Right ventricle myocardium superior (tissue), 1 donor: ENCODE data around the gene PUM2. TPM values are rescaled to one million over a fixed set of nuclear protein-coding genes. Genes with fewer than 3 reads are reported as not detected.
A peak's percentile ranks its signal among the peaks of the same experiment; 100 is the strongest.

Experiments
- ATAC-seq: fragments of 200-7000 bp; cut with Tn5 transposase; one replicate; pipeline ENCODE4 v1.9.1; 2020; ENCODE audit warnings: mild to moderate bottlenecking; ENCODE audit not compliant: poor library complexity
- DNase-seq: peaks from one replicate; pipeline ENCODE4 v3.0.0-alpha.2; 2020
- intact Hi-C: fragments of 100-400 bp; cut with DNase I; formaldehyde crosslinking; loops from one replicate; pipeline ENCODE4 v1.11.2; 2022
- total RNA-seq: library from RNA; stranded (reverse); fragmentation: NEBNext Ultra II Directional; extraction: Animal tissue kit (Norgen Biotek cat#: 25700); gene quantifications from one replicate; pipeline ENCODE4 v1.2.1, GENCODE V29; 2021
- donor health status: DM: no; HTN: yes; CAD: no; lungs with severe emphysema.

The PUM2 gene
- total RNA-seq, 1 donor from 2014 or later = 70.9 TPM

GRCh38 chr2:20351555-20352229 lies 1.0 kb upstream of the PUM2 start:
- intact Hi-C loops = no loop called here
- no peak for DNase-seq
- peak; percentile 2 for ATAC-seq

DNA sequence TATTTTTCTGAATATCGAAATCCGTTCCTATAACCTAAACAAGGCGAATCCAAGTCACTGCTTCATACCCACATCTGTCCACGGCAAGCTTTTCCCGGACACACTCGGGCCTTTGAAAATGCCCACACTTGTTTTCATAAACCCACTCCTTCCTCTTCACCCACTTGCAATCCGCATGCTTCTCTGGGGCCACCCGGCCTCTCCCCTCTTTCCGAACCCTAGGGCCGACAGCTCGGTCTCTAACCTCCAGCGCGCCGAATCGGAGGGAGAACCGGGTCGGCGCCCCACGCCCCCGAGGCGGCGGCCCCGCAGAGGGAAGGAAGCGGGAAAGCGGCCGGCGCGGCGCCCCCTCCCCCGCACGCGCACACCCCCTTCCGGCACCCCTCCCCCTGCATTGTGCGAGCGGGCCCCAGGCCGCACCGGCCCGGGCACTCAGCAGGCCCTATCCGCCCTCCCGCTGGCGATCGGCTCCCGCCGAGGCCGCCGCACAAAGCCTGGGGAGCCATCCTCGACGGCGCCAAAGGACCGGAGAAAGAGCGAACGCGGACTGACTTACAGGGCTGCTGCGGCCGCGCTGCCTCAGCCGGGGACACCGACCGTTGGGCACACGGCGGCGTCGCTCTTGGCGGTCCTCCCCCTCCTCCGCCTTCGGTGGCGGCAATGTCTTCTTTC lies 467 bp downstream of the PUM2 start:
- intact Hi-C loops = no loop called here
- ATAC-seq (peak; percentile 61), DNase-seq (no peak)

DNA sequence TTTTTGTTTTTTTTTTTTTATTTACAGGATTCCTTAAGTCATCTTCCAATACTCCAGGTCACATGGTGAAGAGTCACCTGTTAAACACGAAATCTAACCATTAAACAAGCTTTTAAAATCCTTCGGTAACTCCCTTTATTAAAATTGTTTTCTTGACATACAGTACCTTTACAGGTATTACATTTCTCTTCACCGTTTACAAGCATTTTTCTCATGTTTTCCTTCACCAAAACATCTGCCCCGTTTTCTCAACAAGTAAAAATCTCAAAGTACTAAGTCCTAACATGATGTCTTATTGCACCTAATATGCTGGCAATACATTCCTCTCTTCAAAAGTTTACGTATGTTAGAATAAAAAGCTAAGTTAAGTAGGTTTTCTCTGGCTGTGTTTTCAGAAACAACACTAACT lies 1.1 kb downstream of the PUM2 start:
- ATAC-seq (no peak), DNase-seq (no peak)
- intact Hi-C loops = no loop called here

DNA sequence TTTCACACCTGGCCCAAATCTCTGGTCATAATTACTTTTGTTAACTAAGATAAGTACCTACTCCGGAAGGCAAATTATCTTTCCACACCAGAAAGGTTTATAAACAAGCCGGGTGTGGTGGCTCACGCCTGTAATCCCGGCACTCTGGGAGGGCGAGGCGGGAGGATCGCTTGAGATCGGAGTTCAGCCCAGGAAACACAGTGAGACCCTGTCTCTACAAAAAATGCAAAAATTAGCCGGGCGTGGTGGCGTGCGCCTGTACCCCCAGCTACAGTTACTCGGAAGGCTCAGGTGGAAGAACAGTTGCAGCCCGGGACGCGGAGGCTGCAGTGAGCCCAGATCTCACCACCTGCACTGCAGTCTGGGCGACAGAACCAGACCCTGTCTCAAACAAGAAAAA lies 2.1 kb downstream of the PUM2 start:
- DNase-seq = no peak
- intact Hi-C loops = no loop called here
- no peak for ATAC-seq

GRCh38 chr2:20346565-20347381 lies 3.9 kb downstream of the PUM2 start:
- no peak for ATAC-seq

DNA sequence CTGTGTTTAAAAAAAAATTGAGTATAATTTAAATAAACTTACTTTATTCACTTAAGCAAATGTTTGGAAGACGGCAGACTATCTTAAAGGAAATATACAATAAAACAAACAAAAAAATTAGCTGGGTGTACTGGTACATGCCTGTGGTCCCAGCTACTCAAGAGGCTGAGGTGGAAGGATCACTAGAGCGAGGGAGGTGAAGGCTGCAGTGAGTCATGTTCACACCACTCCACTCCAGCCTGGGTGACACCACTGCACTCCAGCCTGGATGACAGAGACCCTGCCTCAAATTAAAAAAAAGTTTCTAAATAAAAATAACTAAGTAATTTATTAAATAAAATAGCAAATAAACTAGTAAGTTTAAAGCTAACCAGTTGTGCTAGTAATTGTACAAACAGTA lies 7.5 kb downstream of the PUM2 start:
- ATAC-seq = no peak
- DNase-seq = no peak
- intact Hi-C loops = no loop called here

More at GRCh38 chr2:20346565-20347381, 3.9 kb downstream of the PUM2 start:
- no peak for DNase-seq
- intact Hi-C loops = no loop called here

GRCh38 chr2:20339012-20339411 lies 11.6 kb downstream of the PUM2 start:
- no peak for ATAC-seq
- intact Hi-C loops = no loop called here
- DNase-seq = no peak

- intact Hi-C loops = no loop called here
- ATAC-seq = peak; percentile 23
- DNase-seq = no peak
Measured at GRCh38 chr2:20334605-20335203, 15.9 kb downstream of the PUM2 start.

- DNase-seq = no peak
- no peak for ATAC-seq
- intact Hi-C loops = no loop called here
Measured at GRCh38 chr2:20333738-20334137, 16.9 kb downstream of the PUM2 start.

GRCh38 chr2:20330192-20330591 lies 20.5 kb downstream of the PUM2 start:
- DNase-seq = no peak
- intact Hi-C loops = no loop called here
- ATAC-seq = no peak

DNA sequence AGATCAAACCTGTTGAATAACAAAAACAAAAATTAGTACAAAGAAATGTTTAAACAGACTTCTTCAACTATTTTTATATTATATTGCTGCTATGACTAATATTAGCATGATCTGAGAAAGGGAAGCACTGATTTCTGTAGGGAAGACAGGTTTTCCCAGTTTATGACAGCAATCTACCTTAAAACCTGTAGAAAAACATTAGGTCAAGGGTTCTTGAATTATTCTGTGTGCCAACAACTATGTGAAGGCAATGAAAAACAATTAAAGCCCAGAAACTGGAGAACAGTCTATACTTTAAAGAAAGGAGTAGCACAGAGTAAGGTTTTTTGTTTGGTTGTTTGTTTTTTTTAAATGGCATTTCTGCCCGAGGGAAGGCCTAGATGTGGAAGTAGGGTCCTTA lies 23.3 kb downstream of the PUM2 start:
- no peak for DNase-seq
- no peak for ATAC-seq
- intact Hi-C loops = no loop called here

DNA sequence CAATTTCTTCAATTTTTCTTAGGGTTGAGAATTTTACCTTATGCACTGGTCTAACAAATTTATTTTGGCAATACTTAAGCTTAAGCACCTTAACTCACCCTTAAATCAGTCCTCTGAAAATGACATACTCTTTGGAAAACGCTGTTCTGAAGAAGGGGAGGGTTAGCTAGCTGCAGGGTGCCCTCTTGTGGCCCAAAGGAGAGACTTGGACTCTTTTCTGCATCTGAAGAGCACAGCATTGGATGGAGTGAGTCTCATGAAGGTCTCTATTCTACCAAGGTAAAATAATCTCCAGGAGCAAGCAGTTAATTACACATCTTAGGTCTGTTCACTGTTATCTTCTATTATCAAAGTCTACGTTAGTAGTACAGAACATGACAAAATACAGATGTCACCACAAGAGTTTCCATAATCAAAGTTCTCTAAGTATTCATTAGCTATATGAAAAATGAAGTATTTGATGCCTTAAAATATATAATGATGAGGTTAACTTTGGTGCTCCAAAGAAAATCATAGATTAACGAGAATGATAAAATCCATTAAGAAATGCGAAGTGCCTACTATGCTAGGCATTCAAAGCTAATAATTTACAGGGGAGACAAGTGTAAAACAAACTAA lies 24.4 kb downstream of the PUM2 start:
- DNase-seq = no peak
- ATAC-seq = peak; percentile 72
- intact Hi-C loops = no loop called here

DNA sequence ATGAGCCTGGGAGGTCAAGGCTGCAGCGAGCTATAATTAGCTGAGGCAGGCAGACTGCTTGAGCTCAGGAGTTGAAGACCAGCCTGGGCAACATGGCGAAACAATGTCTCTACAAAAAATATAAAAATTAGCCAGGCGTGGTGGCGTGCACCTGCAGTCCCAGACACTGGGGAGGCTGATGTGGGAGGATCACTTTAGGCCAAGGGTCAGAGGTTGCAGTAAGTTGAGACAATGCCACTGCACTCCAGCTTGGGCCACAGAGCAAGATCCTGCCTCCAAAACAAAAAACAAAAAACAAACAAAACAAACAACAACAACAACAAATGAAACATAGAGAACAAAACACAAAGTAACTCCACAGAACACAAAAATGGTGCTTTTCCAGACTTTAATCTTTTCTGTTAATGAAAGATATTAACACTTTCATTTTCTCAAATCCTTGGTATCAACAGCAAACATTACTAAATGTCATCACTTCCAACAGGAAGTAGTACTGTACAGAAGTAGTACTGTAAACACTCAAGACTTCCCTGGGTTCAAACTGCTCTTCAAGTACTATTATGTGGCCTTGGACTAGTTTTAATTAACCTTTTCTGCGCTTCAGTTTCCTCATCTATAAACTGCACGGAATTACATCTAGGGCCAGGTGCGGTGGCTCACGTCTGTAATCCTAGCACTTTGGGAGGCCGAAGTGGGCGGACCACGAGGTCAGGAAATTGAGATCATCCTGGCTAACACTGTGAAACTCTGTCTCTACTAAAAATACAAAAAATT lies 27.9 kb downstream of the PUM2 start:
- intact Hi-C loops = no loop called here
- DNase-seq (no peak), ATAC-seq (no peak)

GRCh38 chr2:20317690-20318089 lies 33.0 kb downstream of the PUM2 start:
- ATAC-seq (no peak), DNase-seq (no peak)
- intact Hi-C loops = no loop called here

GRCh38 chr2:20317197-20317596 lies 33.4 kb downstream of the PUM2 start:
- intact Hi-C loops = no loop called here
- DNase-seq = no peak
- ATAC-seq = no peak

- ATAC-seq (peak; percentile 15), DNase-seq (no peak)
- intact Hi-C loops = no loop called here
Measured at GRCh38 chr2:20314562-20315501, 35.8 kb downstream of the PUM2 start.

DNA sequence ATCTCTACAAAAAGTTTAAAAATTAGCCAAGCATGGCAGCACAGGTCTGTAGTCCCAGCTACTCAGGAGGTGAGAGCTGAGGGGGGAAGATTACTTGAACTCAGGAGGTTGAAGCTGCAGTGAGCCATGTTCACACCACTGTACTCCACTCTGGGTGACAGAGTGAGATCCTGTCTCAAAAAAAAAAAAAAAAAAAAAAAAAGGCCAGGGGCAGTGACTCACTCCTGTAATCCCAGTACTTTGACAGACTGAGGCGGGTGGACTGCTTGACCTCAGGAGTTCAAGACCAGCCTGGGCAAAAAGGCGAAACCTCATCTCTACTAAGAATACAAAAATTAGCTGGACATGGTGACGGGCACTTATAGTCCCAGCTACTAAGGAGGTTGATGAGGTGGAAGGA lies 37.0 kb downstream of the PUM2 start:
- DNase-seq (no peak), ATAC-seq (no peak)
- intact Hi-C loops = no loop called here
